Umbilical cord (tissue), 2 donors: ENCODE results near the gene ATXN7L3. TPM values are rescaled to one million over a fixed set of nuclear protein-coding genes. Genes with fewer than 3 reads are reported as not detected.
"Not testable (repeated sequence)": the region's sequence is repeated elsewhere in the genome, so short reads cannot be mapped to it uniquely, and the experiment has no call there.

Source experiments
- DNase-seq: peaks from one replicate; pipeline ENCODE4 v3.0.0-alpha.2; 2015; ENCODE audit warnings: low spot score
- total RNA-seq: library from RNA; depleted of rRNA; stranded (reverse); fragments of >200 nt; gene quantifications from one replicate; pipeline ENCODE4 v1.2.3, GENCODE V29; 2014; ENCODE audit warnings: low replicate concordance; ENCODE audit not compliant: insufficient read depth

ATXN7L3 gene, protein sequence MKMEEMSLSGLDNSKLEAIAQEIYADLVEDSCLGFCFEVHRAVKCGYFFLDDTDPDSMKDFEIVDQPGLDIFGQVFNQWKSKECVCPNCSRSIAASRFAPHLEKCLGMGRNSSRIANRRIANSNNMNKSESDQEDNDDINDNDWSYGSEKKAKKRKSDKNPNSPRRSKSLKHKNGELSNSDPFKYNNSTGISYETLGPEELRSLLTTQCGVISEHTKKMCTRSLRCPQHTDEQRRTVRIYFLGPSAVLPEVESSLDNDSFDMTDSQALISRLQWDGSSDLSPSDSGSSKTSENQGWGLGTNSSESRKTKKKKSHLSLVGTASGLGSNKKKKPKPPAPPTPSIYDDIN
- 33.0 TPM for total RNA-seq

DNA sequence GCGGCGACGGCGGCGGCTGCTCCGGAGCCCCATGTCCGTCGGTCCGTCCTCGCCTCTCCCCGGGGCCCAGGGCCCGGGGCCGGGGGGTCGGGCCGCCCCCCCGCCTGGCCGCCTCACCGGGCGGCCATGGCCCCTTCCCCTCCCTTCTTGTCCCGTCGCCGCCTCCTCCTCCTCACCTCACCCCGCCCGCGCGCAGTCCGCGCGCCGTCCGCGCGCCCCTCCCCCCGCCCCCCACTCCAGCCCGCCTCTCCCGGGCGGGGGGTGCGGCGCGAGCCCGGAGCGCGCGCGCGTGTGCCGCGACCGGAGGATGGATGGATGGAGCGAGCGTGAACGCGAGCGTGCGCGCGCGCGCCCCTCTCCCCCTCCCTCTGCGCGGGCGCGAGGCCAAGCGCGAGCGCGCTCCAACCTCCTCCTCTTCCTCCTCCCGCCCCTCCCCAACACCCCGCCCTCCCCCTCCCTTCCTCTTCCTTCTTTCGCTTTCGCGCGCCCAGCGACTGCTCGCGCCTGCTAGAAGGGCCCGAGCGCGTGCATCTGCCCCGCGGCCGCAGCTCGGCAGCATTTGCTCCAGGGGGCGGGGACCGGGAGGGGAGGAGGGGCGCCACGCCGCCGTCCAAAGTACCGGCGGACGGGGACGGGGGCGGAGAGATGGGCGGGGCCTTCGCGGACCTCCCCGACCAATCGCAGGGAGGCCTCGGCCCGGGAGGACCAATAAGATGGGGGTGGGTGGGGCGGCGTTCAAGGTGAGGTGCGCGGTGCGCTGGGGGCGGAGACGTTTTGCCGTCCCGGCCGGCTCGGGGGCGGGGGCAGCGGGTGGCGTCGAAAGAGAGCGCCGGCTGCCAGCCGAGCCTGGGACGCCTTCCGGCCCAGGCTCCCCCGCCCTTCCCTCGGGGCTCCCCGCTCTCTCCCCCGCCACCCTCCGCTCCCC is at the start of gene ATXN7L3:
Gene ATXN7L3, minus strand, starts transcription at position 332 of the 925 bp plus-strand sequence. CDS start 1,814 bp downstream, outside the sequence.
- DNase-seq, result peak; percentile 99

DNA sequence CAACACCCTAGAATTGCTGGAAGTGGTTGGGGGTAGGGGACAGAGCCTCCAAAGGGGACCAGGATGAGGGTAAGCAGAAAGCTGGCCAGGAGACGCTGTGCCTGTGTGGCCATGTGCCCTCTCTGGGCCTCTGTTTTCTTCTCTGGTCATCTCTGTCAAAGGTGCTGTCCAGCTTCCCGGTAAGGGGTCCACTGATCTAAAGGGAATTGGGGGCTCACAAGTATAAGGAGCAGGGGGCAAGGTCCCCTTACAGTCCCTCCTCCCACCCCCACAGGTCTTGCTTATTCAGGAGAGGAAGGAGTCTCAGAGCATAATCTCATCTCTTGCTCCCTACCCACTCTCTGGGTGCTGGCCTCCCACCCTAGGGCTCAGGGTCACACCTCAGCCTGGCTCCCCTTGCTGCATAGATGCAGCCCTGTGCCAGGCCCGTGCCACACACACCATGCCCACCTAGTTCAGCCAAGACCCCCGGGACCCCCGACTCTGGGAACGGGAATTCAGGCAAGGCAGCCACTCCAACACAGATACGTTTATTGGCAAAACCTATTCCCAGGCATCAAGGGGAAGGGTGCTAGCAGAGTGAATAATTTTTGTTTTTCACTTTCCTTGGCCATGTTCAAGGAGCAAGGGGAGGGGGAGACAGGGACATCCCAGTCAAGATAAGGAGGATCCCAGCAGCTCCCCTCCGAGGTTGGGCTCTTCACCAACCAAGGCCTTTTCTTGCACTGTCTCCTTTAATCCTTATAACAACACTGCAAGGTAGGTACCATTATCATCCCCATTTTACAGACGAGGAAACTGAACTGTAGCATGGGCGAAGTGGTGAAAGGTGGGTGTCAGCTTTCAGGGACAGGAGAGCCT is 48.4 kb upstream of the ATXN7L3 start:
- no peak for DNase-seq

DNA sequence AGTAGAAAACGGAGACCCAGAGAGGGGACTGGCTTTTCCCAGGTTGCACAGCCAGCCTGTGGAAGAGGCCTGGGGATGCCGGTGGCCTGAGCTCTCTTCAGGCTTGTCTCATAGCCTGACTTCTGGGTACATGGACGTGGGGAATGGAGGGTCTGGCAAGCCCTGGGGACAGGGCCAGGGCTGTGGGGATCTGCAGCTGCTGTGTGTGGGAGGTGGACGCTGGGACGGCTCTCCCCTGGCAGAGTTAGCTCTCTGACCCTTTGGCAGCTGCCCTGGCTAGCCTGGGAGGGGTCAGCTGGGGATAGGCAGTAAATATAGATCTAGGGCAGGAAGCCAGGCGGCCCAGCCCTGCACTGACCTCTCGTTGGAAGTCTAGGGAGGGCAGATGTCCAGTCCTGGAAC is 47.8 kb upstream of the ATXN7L3 start:
- DNase-seq, result no peak

DNA sequence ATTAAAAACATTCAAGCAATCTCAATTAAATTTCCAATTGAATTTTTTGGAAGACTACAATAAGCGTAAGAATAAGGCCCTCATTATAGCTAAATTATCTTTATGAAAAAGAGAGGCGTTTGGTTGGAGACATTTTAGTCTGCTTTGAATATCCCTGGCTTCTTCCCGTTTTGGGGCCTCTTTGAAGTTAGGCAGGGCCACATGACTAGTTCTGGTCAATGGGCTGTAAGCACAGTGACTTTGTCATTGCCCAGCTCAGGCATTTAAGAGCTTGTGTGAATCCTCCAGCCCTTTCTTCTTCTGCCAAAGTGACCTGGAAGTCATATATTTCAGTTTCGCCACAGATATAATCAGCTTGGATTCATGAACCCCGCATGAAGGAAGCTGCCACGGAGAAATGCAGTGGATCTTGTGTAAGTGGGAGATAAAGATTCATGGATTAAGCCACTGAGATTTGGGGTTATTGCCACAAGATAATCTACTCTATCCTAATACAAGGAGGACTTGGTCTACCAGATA is 41.5 kb upstream of the ATXN7L3 start:
- DNase-seq, result peak; percentile 90

DNA sequence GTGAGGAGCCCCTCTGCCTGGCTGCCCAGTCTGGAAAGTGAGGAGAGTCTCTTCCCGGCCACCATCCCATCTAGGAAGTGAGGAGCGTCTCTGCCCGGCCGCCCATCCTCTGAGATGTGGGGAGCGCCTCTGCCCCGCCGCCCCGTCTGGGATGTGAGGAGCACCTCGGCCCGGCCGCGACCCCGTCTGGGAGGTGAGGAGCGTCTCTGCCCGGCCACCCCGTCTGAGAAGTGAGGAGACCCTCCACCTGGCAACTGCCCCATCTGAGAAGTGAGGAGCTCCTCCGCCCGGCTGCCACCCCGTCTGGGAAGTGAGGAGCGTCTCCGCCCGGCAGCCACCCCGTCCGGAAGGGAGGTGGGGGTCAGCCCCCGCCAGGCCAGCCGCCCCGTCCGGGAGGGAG is 38.2 kb upstream of the ATXN7L3 start:
- not testable (repeated sequence) for DNase-seq

DNA sequence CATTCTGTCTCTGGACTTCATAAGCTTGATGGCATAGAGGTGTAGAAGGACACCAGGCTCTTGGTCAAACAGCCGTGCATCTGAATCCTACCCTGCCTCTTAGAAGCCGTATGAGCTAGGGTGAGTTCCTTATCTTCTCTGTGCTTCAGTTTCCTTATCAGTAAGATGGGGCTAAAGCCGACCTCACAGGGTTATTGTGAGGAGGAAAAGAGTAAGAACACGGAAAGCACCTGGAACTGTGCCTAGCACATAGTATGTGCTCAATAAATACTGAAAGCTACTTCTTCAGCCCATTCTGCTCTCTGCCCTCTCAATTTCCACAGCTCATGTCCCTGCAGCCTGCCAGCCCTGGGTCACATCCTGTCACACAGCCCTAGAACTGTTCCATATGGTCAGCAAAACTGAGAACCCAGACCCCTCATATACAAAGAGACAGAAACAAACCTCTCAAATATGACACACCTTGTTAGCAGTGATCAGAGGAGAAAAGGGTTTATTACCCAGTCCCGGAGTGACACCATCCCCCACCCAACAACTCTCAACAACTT is 36.8 kb upstream of the ATXN7L3 start:
- DNase-seq, result no peak

DNA sequence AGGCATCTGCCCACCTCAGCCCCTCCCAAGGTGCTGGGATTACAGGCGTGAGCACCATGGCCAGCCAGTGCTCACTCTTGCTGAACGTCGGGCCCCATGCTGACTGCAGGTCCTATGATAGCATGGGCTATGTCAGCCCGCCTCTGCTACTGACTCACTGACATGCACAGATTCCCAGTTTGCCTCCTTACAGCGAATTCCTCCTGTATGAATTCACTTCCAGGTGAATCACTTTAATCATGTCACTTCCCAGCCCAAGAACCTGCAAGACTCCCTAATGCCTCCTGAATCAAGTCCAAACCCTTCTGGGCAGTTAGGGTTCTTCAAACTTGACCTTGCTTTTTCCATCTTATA is 35.9 kb upstream of the ATXN7L3 start:
- DNase-seq, result no peak

DNA sequence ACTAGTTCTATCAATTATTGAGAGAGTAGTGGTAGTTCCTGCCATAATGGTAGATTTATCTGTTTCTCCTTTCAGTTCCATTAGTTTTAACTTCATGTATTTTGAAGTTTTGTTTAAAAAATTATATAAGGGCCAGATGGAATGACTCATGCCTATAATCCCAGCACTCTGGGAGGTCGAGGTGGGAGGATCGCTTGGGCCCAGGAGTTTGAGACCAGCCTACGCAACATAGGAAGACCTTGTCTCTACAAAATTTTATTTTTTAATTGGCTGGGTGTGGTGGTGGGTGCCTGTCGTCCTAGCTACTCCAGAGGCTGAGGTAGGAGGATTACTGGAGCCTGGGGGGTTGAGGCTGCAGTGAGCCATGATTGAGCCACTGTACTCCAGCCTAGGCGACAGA is 33.9 kb upstream of the ATXN7L3 start:
- DNase-seq, result no peak

DNA sequence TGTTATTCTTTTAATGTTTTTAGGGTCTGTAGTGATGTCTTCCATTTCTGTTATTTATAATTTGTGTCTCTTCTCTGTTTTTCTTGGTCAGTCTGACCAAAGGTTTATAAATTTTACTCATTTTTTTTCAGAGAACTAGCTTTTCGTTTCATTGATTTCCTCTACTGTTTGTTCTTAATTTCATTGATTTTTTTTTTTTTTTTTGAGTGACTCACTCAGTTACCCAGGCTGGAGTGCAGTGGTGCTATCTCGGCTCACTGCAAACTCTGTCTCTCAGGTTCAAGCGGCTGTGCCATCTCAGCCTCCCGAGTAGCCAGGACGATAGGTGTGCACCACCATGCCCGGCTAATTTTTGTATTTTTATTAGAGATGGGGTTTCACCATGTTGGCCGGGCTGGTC is 32.4 kb upstream of the ATXN7L3 start:
- no peak for DNase-seq

DNA sequence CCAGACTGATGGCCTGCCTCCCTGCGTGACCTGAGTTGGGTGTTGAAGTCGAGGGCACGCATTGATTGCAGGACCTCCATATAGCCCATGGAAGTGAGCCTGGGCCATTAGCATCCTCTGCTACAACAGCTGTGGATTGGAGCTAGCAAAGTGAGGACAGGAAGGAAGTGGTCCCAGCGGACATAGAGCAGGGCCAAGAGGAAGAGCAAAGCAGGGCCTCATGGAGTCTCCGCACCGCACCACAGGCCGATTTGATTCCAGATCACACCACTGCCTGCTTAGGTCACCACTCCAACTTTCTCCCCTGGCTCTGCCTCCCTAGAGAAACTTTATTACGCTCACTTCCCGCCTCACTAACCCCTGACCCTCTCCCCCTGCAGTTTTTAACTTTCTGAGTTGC is 30.5 kb upstream of the ATXN7L3 start:
- DNase-seq, result no peak

DNA sequence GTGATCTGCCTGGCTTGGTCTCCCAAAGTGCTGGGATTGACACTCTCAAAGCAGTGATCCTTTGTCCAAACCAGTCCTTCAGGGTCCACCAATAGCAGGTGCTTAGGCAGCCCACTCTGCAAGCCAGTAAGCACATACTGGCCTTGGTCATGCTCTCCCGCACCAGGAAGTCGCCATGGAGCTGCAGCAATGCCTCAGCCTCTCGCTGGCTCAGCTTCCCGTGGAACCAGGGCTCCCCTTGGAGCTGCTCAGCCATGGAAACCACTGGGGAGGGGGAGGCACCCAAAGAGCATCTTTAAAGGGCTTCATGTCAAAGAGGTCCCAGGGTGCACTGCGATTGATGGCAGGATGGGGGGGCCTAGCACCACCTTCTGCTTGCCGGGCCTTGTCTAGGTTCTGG is 29.4 kb upstream of the ATXN7L3 start:
- DNase-seq, result no peak

DNA sequence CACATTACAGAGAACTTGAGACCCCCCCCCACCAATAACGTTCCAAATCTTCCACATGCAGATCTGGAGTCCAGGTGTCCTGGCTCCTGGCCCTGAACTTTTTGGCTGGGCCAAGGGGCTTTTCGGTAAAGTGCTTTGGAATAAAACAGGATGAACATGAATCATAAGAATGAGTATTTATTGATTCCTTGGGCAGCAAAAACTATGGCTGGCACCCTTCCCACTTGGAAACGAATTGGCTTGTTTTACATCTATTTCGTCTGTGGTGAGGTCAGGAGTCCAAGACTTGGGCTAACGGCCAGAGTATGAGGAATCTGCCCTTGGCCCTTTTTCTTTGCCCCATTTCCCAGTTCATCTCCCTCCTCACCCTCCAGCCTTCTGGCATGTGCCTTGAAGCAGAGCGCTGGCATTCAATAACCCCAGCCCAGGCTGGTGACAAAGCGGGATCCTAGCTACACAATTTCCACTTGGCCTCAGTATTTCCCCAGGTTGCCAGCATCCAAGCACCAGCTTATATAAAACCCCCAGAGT is 23.9 kb upstream of the ATXN7L3 start:
- DNase-seq, result no peak

DNA sequence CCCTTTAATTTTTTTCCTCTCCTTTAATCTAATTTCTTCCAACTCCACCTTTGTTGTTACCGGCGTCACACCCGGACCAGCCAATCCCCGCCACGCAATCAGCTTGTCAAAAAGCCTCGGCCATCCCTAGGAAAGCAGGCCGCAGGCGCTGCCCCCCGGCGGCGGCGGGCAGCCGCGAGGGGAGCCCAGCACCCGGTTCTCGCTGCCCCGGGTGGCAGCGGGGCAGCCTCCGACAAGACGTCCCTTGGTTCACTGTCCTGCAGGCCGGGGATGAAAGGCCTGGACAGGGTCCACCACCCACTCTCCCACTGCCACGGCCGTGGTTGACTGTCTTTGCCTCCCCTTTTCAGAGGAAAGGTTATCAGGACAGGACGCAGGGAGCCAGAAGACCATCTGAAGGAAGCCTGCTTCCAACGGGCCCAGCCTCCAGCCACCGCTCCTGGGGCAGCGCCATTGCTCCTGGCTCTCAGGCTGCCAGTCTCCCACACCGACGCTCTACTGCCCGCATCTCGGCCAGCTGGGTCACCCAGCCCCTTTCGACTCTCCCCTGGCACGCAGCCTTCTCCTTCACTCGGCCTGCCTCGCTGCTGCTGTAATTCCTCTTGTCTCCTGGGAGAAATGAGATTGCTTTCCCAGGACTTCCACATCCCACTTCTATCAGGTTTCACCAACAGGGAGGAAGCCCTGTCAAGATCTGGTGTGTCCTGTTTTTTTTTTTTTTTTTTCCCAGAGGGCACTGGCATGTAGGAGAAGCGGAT is 22.6 kb upstream of the ATXN7L3 start:
- DNase-seq, result peak; percentile 89

DNA sequence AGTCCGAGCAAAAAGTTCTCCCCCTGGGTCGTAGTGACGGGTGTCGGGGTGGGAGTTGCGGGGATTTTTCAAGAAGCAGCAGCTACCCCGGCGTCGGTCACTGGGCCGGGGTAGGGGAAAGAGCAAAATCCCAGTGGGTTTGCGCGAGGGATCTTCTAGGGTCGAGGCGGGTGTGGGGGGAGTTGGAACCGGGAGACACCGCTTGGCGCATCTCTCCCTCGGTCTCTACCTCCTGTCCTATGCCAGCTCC is 22.1 kb upstream of the ATXN7L3 start:
- no peak for DNase-seq

DNA sequence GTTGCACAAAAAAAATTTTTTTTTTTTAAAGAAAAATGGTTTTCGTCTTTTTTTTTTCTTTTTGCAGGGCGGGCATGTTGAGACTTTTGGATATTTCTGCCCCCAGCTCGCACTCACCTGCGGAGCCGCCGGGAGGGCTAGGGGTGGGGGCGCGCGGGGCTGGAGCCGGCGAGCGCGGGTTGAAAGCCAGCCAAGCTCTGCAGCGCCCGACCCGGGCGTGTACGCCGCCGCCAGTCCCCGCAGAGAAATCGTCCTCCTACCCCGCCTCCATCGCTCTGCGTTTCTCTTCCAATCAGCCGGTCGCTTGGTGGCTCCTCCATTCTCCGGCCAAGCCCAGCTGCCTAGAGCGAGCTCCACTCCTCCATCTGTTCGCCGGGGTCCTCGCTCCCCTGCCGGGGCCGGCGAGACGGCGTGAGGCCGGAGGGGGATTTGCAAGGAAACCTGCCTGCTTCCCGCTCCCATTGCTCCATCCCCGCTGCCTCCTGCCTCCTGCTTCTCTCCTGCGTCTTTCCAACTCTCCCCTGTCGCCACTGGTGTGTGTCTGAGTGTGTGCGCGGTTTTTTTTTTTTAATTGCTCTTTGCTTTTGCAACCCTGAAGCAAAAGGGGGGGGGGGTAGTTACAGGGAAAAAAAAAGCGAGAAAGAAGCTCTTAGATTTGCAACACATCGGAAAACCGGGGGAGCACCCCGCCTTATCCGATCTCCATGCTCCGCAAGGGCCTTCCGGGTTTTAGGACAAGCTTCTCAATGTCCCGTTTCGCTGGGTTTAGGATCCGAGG is 21.6 kb upstream of the ATXN7L3 start:
- peak; percentile 90 for DNase-seq

DNA sequence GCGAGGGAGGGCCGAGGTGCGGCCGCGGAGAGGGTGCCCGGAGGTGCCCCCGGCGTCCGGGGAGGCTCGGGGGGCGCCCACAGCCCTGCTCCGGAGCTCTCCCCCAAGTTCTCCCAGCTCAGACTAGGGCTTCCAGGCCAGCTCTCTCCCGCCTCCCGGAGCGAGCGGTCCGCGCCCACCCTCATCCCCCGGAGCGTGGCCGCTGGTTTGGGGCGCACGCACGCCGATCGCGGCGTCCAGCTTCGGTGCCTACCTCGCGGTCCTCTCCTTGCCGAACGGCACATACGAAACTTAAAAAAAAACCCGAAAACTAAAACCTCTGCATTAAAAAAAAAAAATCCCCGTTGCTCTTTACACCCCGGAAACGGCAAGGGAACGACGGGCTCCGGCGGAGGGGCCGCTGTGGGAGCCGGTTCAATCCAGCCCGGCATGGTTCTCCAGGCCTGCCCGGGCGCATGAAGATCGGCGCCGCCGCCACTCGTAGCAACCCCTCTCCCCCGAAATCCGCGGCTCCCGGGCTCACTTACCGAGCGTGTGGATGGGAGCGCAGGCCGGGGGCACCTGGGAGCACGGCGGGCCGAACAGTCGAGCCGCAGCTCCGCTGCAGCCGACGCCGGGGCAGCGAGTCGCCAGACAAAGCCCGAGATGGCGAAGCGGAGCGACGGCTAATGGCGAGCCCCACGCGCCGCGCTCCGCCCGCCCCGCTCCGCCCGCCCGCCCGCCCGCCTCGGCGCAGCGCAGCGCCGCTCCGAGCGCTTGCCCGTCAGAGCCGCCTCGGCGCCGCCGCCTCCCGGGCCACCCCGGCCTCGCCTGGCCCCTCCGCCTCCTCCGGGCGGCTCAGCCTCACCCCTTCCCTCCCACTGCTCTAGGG is 20.8 kb upstream of the ATXN7L3 start:
- DNase-seq, result peak; percentile 48

DNA sequence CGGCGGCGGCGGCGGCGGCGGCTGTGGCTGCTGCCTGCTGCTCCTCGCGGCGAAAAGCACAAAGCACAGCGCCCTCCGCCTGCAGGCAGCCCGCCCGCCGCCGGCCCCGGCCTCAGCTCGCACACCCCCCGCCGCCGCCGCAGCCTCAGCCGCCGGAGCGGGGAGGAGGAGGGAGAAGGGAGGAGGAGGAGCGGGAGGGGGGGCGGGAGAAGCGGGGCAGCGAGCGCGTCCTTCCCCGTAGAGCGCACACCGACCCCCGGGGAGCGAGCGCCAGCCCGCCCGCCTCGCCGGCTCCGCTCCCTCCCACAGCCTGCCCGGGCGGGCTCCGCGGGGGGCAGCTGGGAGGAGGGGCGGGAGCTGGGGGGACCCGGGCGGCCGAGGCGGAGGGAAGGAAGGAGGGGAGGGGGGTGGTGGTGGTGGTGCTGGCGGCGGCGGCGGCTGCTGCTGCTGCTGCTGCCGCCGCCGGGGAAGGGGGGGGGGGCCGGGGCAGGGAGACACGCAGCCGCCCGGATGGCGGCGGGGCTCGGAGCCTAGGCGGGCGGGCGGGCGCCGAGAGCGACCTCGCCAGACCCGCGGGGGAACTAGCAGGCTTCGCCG is 20.0 kb upstream of the ATXN7L3 start, which contains the start of gene UBTF:
Gene UBTF, minus strand, starts transcription at position 60 of the 597 bp plus-strand sequence. CDS start 1,446 bp downstream, outside the sequence.
- DNase-seq, result peak; percentile 85

DNA sequence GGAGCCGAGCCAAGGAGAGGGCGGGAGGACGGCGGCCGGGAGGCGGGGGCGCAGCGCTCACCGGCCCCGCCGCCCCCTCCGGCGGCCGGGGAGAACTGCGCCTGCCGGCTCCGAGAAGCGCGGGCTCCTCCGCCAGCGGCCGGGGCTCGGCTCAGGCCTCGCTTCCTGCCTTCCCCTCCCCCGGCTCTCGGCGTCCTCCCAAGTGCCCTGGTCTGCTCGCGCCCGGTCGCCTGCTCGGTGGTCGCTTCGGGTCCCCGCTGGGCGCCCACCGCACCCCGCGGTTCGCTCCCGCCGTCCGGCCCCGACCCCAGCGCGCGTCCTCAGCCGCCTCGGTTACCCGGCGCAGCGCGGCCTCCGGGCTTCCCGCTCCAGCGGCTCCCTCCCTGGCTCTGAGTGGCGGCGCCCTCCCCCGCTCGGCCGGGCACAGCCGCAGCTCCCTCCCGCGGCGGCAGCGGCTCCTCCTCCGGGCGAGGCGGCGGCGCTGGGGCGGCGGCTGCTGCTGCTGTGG is 19.5 kb upstream of the ATXN7L3 start:
- DNase-seq, result peak; percentile 68
